Breast epithelium (tissue), 4 donors: ENCODE data around the gene BMP7. TPM values are rescaled to one million over a fixed set of nuclear protein-coding genes. Genes with fewer than 3 reads are reported as not detected.

Experiments
- DNase-seq, 2 donors: peaks; one replicate each; pipeline ENCODE4 v3.0.0-alpha.2; 2019; ENCODE audit warnings: low spot score in 2 of 2
- H3K27ac ChIP-seq, 2 donors: fragments of 200-600 bp; sonication (generic) in 1 of 2; one replicate each; pipeline ENCODE4 v1.5.1; 2016 to 2019; ENCODE audit warnings: mild to moderate bottlenecking in 1 of 2
- H3K27me3 ChIP-seq, 2 donors: fragments of 200-600 bp; sonication (generic) in 1 of 2; one replicate each; pipeline versions ENCODE4 v1.5.1 to v1.6.0; 2017 to 2019; ENCODE audit warnings: control low read depth in 1 of 2, mild to moderate bottlenecking in 1 of 2
- H3K36me3 ChIP-seq: fragments of 200-600 bp; one replicate; pipeline ENCODE4 v1.5.1; 2019
- H3K4me1 ChIP-seq, 2 donors: fragments of 200-600 bp; sonication (generic); one replicate each; pipeline ENCODE4 v1.5.1; 2016 to 2019; ENCODE audit warnings: control low read depth in 1 of 2
- H3K4me3 ChIP-seq, 3 donors: fragments of 200-600 bp; sonication (generic); 1 replicate in 2 of 3; 2 replicates in 1 of 3; pipeline ENCODE4 v1.5.1; 2016 to 2019; ENCODE audit warnings: mild to moderate bottlenecking in 3 of 3, moderate library complexity in 2 of 3
- H3K9me3 ChIP-seq, 2 donors: fragments of 200-600 bp; sonication (generic) in 1 of 2; one replicate each; pipeline ENCODE4 v1.5.1; 2016 to 2019; ENCODE audit warnings: control low read depth in 1 of 2
- CTCF ChIP-seq, 3 donors: fragments of 450-650 bp; IDR thresholded peaks; one replicate each; pipeline ENCODE4 v1.5.1; 2016 to 2017; ENCODE audit warnings: antibody characterized with exemption in 3 of 3, mild to moderate bottlenecking in 3 of 3, moderate library complexity in 3 of 3
- POLR2A ChIP-seq: fragments of 450-650 bp; IDR thresholded peaks from one replicate; pipeline ENCODE4 v1.6.1; 2016; ENCODE audit warnings: antibody characterized with exemption, mild to moderate bottlenecking, moderate library complexity
- POLR2AphosphoS5 ChIP-seq, 3 donors: sonication (generic); formaldehyde crosslinking; IDR thresholded peaks; one replicate each; pipeline ENCODE4 v1.6.1; 2017; ENCODE audit warnings: antibody characterized with exemption in 3 of 3
- intact Hi-C: fragments of 100-400 bp; cut with DNase I; formaldehyde crosslinking; loops from one replicate; pipeline ENCODE4 v1.15.1; 2023; ENCODE audit warnings: low total_unique reads
- total RNA-seq, 3 donors: library from RNA; depleted of rRNA; stranded (reverse); fragments of >200 nt; gene quantifications; one replicate each; pipeline ENCODE4 v1.1.0, GENCODE V29; 2016

Gene BMP7
- total RNA-seq, 3 donors from 2014 or later = 1.6 to 3.8 (median 1.8) TPM

- no peak overlapping the region for H3K27ac ChIP-seq
- no peaks in the 10 kb centered on the region for H3K27me3 ChIP-seq
- TF ChIP-seq POLR2A = no peak
- no peak for TF ChIP-seq CTCF (IDR thresholded peaks at IDR 0.05)
- no peak for TF ChIP-seq POLR2AphosphoS5 (IDR thresholded peaks at IDR 0.05)
- DNase-seq = no peak
- H3K36me3 ChIP-seq = no peaks in the 10 kb centered on the region
- H3K4me3 ChIP-seq = no peak overlapping the region
- intact Hi-C loops = no loop called here
- H3K9me3 ChIP-seq = no peaks in the 10 kb centered on the region
- no peaks in the 10 kb centered on the region for H3K4me1 ChIP-seq
Observed at GRCh38 chr20:57306747-57307146, 40.3 kb upstream of the BMP7 start.

- H3K9me3 ChIP-seq = no peaks in the 10 kb centered on the region
- DNase-seq = no peak
- no peak overlapping the region for H3K27ac ChIP-seq
- no peak overlapping the region for H3K4me3 ChIP-seq
- no peaks in the 10 kb centered on the region for H3K36me3 ChIP-seq
- TF ChIP-seq POLR2AphosphoS5 (IDR thresholded peaks at IDR 0.05) (no peak), CTCF (IDR thresholded peaks at IDR 0.05) (no peak)
- no peaks in the 10 kb centered on the region for H3K27me3 ChIP-seq
- intact Hi-C loops = no loop called here
- no peaks in the 10 kb centered on the region for H3K4me1 ChIP-seq
Observed at GRCh38 chr20:57301026-57301425, 34.6 kb upstream of the BMP7 start.

GRCh38 chr20:57298457-57298856 lies 32.0 kb upstream of the BMP7 start:
- H3K4me3 ChIP-seq = no peak overlapping the region
- H3K4me1 ChIP-seq = no peaks in the 10 kb centered on the region
- no peaks in the 10 kb centered on the region for H3K27me3 ChIP-seq
- no peaks in the 10 kb centered on the region for H3K36me3 ChIP-seq
- TF ChIP-seq POLR2A (no peak), POLR2AphosphoS5 (IDR thresholded peaks at IDR 0.05) (no peak), CTCF (IDR thresholded peaks at IDR 0.05) (no peak)
- intact Hi-C loops = no loop called here
- H3K27ac ChIP-seq = no peak overlapping the region
- H3K9me3 ChIP-seq = no peaks in the 10 kb centered on the region
- DNase-seq = no peak

GRCh38 chr20:57294550-57294949 lies 28.1 kb upstream of the BMP7 start:
- no peak for DNase-seq
- H3K36me3 ChIP-seq = no peaks in the 10 kb centered on the region
- no peak for TF ChIP-seq POLR2A
- TF ChIP-seq CTCF (IDR thresholded peaks at IDR 0.05) = no peak
- no peak for TF ChIP-seq POLR2AphosphoS5 (IDR thresholded peaks at IDR 0.05)
- H3K27me3 ChIP-seq = peaks cover 0 to 7% of the 10 kb centered on the region in 2 donors
- H3K27ac ChIP-seq = no peak overlapping the region
- intact Hi-C loops = no loop called here
- no peaks in the 10 kb centered on the region for H3K9me3 ChIP-seq
- H3K4me1 ChIP-seq = no peaks in the 10 kb centered on the region
- H3K4me3 ChIP-seq = no peak overlapping the region

GRCh38 chr20:57293995-57294394 lies 27.6 kb upstream of the BMP7 start:
- H3K27ac ChIP-seq = no peak overlapping the region
- no peak overlapping the region for H3K4me3 ChIP-seq
- TF ChIP-seq POLR2AphosphoS5 (IDR thresholded peaks at IDR 0.05) (no peak), CTCF (IDR thresholded peaks at IDR 0.05) (no peak), POLR2A (no peak)
- intact Hi-C loops = no loop called here
- peaks cover 0 to 7% of the 10 kb centered on the region in 2 donors for H3K27me3 ChIP-seq
- H3K4me1 ChIP-seq = no peaks in the 10 kb centered on the region
- no peaks in the 10 kb centered on the region for H3K36me3 ChIP-seq
- no peak for DNase-seq
- H3K9me3 ChIP-seq = no peaks in the 10 kb centered on the region
